DMS 273 treated with DMSO at 0.1 percent for 48 hours (cell line): ENCODE data around the gene NOS1.

Source experiments
- DNase-seq: peaks from one replicate; lab custom pipeline; 2025; lab: John Stamatoyannopoulos, UW

Gene NOS1

GRCh38 chr12:117169548-117169947 is 191.9 kb downstream of the NOS1 start:
- DNase-seq = no peak

GRCh38 chr12:117168976-117169375 is 192.4 kb downstream of the NOS1 start:
- DNase-seq = no peak

GRCh38 chr12:117167769-117168168 is 193.7 kb downstream of the NOS1 start:
- DNase-seq = no peak

- DNase-seq = no peak
Measured at GRCh38 chr12:117166107-117166506, 195.3 kb downstream of the NOS1 start.

GRCh38 chr12:117165342-117165741 is 196.1 kb downstream of the NOS1 start:
- no peak for DNase-seq

GRCh38 chr12:117162633-117163032 is 198.8 kb downstream of the NOS1 start:
- DNase-seq = no peak

- no peak for DNase-seq
Measured at GRCh38 chr12:117162167-117162539, 199.3 kb downstream of the NOS1 start.

GRCh38 chr12:117161460-117162166 is 199.8 kb downstream of the NOS1 start:
- DNase-seq = no peak

- no peak for DNase-seq
Measured at GRCh38 chr12:117159674-117160073, 201.8 kb downstream of the NOS1 start.

GRCh38 chr12:117158911-117159553 is 202.4 kb downstream of the NOS1 start:
- no peak for DNase-seq
